ENCODE measurements around the gene MYO9B.

MYO9B gene

GRCh38 chr19:17075035-17075863 is at the start of gene MYO9B, which contains the start of gene HAUS8:
Gene MYO9B, plus strand, starts transcription at chr19:17075777. Its CDS starts 25,941 bp downstream, at chr19:17101718.
Gene HAUS8, minus strand, starts transcription at chr19:17075452. Its CDS starts 30 bp downstream, at chr19:17075422.
- peak; percentile 99 for DNase-seq (ENCODE audit: low read depth in 2 of 2)

GRCh38 chr19:17025991-17026658 is 49.5 kb upstream of the MYO9B start:
- no peak for DNase-seq (ENCODE audit: low read depth in 2 of 2)

DNA sequence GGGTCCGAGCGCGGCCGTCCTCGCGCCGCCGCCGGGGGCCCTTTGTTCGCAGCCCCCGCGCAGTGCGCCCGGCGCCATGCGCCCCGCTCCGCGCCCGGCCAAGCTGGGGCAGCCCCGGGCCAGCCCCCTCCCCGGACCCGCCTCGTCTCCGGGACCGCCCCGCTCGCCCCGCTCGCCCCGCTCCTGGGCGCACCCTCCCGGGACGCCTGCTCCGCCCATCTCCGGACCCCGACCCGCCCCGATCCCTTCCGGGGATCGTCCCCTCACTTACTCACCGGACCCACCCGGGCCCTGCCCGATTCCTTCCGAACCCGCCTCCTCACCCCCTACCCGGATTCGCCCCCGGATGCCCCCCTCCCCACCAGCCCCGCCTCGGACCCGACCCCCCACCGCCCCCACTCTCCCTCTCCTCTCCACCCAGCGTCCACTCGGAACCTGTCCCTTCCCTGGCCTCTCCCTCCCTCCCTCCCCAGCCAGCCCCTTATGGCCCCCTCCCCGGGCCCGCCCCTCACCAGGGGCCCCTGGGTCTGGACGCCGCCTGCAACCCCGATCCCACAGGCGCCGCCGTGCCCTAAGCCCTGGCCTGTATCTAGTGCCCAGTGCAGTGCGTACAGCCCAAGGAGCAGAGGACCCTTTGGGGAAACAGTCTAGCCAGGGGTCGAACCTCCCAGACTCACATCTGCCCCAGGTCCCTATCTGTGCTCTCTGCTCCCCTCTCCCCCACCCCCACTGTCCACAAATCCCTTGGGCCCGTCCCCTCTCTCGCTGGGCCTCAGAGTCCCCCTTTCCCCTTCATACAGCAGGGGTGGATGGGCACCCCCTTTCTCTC is 48.7 kb upstream of the MYO9B start, which contains the start of gene CPAMD8:
Gene CPAMD8 (minus strand): TSS at position 105 of the 829 bp plus-strand sequence. CDS start 168 bp downstream, outside the sequence.
- DNase-seq (ENCODE audit: low read depth in 2 of 2), result no peak

GRCh38 chr19:17027535-17027975 is 48.0 kb upstream of the MYO9B start:
- no peak for DNase-seq (ENCODE audit: low read depth in 2 of 2)

DNA sequence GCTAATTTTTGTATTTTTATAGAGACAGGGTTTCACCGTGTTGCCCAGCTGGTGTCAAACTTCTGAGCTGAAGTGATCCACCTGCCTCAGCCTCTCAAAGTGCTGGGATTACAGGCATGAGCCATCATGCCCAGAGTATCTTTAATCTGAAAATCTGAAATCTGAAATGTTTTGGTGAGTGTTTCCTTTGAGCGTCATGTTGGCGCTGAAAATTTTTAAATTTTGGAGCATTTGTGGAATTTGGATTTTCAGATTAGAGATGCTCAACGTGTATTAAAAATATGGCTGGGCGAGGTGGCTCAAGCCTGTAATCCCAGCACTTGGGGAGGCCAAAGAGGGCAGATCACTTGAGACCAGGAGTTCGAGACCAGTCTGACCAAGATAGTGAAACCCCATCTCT is 43.8 kb upstream of the MYO9B start:
- DNase-seq (ENCODE audit: low read depth in 2 of 2), result no peak

GRCh38 chr19:17035842-17036424 is 39.6 kb upstream of the MYO9B start:
- DNase-seq (ENCODE audit: low read depth in 2 of 2), result no peak

- DNase-seq (ENCODE audit: low read depth in 2 of 2), result no peak
Observed at GRCh38 chr19:17036640-17037039, 38.9 kb upstream of the MYO9B start.

GRCh38 chr19:17037184-17037583 is 38.4 kb upstream of the MYO9B start:
- DNase-seq (ENCODE audit: low read depth in 2 of 2), result no peak

- no peak for DNase-seq (ENCODE audit: low read depth in 2 of 2)
Observed at GRCh38 chr19:17037966-17038500, 37.5 kb upstream of the MYO9B start.

- DNase-seq (ENCODE audit: low read depth in 2 of 2), result no peak
Observed at GRCh38 chr19:17041976-17042375, 33.6 kb upstream of the MYO9B start.

DNA sequence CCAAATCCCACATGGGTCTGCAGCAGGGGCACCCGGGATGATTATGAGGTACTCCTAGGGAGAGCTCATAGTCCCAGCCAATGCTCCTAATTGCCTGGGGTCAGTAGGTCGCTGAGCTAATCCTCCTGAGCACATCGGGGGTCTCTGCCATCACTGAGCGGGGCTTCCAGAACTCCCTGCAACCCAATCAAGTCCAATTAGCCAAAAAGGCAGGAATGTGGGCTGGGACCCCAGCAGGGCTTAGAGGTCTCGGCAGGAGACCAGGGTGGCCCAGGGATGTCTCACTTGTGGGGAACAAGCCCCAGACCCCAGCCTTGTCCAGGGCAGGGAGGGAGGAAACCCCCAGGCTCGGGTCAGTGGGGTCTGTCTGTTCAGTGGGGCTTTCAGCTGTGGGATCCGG is 31.8 kb upstream of the MYO9B start:
- no peak for DNase-seq (ENCODE audit: low read depth in 2 of 2)

- no peak for DNase-seq (ENCODE audit: low read depth in 2 of 2)
Observed at GRCh38 chr19:17045907-17046502, 29.6 kb upstream of the MYO9B start.

DNA sequence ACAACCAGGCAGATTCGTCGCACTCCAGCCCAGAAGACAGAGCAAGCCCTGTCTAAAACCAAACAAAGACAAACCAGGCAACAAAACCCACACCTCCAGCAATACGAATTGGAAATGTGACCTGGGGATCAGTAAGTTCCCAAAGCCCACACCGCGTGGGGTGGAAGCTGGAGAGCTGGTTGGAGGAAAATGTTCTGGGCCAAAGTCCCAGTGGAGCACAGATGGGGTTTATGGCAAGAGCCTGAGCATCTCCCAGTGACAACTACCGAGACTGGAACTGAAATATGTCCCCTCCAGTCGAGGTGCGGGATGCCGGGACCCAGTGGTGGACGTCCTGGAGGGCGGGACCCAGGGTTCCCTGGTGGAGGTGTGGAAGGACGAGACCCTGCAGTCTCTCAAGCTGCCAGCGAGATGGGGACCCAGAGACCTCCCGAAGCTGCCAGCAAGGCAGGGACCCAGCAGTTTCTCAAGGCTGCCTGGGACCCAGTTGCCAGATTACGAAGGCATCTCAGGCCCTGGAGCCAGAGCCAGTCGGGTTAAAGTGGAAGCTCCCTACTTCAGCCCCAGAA is 26.6 kb upstream of the MYO9B start:
- DNase-seq (ENCODE audit: low read depth in 2 of 2), result no peak

- DNase-seq (ENCODE audit: low read depth in 2 of 2), result peak in 1 of 2 experiments; percentile 5
Observed at GRCh38 chr19:17049711-17050280, 25.8 kb upstream of the MYO9B start.

- DNase-seq (ENCODE audit: low read depth in 2 of 2), result peak; percentile 15 to 18
Observed at GRCh38 chr19:17052439-17052838, 23.1 kb upstream of the MYO9B start.

GRCh38 chr19:17054746-17055145 is 20.8 kb upstream of the MYO9B start:
- DNase-seq (ENCODE audit: low read depth in 2 of 2), result no peak

DNA sequence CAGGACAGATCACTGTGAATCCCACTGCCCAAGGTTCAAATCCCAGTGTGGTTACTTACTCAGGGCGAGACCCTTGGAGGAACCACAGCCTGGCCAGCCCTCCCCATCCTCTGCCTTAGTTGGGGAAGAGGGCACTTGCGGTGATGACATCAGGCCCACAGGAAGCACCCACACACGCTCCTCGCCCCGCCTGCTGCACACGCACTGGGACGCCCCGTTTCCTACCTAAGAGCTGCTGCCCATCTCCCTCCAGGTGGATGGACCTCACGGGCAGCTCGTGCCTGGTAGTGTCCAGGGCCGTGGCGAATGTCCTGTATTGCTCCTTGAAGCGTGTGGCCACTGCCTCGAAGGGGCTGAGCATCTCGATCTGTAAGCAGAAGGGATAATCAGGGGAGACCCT is 19.9 kb upstream of the MYO9B start:
- no peak for DNase-seq (ENCODE audit: low read depth in 2 of 2)

- DNase-seq (ENCODE audit: low read depth in 2 of 2), result peak in 1 of 2 experiments; percentile 9
Observed at GRCh38 chr19:17058236-17058635, 17.3 kb upstream of the MYO9B start.

GRCh38 chr19:17060802-17061201 is 14.8 kb upstream of the MYO9B start:
- DNase-seq (ENCODE audit: low read depth in 2 of 2), result no peak

GRCh38 chr19:17061205-17061604 is 14.4 kb upstream of the MYO9B start:
- no peak for DNase-seq (ENCODE audit: low read depth in 2 of 2)
